Measurements from ENCODE around the gene EIF4E.

DNA sequence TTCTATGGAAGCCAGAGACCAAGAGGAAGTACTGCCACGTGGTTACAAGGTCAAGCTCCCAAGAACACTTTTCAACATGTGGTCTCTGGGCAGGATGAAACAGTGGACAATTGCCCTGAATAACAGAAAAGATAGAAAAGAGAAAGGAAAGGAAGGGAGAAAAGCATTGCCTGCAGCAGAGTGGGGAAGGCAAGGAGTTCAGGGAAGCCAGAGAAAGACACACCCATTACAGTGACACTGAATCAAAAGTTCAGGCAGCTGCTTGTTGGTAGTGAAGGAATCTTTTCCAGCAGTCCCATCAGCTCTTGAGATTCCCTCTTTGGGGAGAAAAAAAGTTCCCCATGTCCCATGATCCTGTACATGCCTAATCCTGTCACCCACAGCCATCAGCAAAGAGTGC, 80.5 kb downstream of the EIF4E start:
- TF ChIP-seq, protein P1, sequence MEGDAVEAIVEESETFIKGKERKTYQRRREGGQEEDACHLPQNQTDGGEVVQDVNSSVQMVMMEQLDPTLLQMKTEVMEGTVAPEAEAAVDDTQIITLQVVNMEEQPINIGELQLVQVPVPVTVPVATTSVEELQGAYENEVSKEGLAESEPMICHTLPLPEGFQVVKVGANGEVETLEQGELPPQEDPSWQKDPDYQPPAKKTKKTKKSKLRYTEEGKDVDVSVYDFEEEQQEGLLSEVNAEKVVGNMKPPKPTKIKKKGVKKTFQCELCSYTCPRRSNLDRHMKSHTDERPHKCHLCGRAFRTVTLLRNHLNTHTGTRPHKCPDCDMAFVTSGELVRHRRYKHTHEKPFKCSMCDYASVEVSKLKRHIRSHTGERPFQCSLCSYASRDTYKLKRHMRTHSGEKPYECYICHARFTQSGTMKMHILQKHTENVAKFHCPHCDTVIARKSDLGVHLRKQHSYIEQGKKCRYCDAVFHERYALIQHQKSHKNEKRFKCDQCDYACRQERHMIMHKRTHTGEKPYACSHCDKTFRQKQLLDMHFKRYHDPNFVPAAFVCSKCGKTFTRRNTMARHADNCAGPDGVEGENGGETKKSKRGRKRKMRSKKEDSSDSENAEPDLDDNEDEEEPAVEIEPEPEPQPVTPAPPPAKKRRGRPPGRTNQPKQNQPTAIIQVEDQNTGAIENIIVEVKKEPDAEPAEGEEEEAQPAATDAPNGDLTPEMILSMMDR (IDR thresholded peaks at IDR 0.05), result no peak
- TF ChIP-seq EP300 (IDR thresholded peaks at IDR 0.05), result no peak

All from gastroesophageal sphincter (tissue), 3 donors.